Measurements from ENCODE around the gene CRYBA2. TPM values are rescaled to one million over a fixed set of nuclear protein-coding genes. Genes with fewer than 3 reads are reported as not detected.

The CRYBA2 gene
- total and polyA plus RNA-seq, 11 donors = not detected

DNA sequence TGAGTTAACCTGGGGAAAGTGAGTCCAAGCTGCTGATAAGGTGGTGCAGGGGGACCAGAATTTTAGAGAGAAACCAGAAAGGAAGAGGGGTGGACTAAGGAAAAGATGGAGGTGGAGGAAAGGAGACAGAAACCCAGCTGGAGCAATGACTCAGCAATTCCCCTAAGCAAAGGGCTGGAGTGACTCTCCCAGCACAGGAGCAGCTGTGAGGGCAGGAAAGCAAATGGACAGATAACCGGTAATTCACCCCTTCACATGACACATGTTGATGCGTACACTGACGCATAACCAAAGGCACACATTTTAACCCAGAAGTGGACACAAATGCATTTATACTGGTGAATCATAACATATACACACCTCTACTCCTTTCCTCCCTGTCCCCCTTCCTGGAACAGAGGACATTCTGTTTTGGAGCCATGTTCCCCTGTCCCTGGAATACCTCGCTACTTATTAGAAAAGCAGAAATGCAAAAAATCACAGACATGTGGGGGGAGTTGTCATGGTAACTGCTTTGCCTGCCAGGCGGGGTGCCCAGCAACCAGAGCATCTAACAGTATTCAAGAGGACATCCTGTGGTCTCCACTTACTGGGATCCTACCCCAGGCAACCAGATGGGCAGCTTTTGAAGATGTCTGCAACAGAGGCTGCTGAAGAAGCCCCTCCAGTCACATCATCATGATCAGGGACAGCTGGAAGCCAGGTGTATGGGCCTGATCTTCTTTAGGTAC lies 29.0 kb downstream of the CRYBA2 start:
- DNase-seq = no peak
- TF ChIP-seq, protein P1, sequence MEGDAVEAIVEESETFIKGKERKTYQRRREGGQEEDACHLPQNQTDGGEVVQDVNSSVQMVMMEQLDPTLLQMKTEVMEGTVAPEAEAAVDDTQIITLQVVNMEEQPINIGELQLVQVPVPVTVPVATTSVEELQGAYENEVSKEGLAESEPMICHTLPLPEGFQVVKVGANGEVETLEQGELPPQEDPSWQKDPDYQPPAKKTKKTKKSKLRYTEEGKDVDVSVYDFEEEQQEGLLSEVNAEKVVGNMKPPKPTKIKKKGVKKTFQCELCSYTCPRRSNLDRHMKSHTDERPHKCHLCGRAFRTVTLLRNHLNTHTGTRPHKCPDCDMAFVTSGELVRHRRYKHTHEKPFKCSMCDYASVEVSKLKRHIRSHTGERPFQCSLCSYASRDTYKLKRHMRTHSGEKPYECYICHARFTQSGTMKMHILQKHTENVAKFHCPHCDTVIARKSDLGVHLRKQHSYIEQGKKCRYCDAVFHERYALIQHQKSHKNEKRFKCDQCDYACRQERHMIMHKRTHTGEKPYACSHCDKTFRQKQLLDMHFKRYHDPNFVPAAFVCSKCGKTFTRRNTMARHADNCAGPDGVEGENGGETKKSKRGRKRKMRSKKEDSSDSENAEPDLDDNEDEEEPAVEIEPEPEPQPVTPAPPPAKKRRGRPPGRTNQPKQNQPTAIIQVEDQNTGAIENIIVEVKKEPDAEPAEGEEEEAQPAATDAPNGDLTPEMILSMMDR (IDR thresholded peaks at IDR 0.05) = no peak
- TF ChIP-seq POLR2A (IDR thresholded peaks at IDR 0.05) = no peak
- WGBS, 4 donors = 34 to 51% (median 41%) methylated on average over 5 of the region's 5 CpGs
- ATAC-seq = no peak
- Histone ChIP-seq H3K4me3 (no peak overlapping the region), H3K27ac (no peak overlapping the region), H3K4me1 (peaks cover 0 to 18% (median 3%) of the 10 kb centered on the region in 12 donors), H3K27me3 (peaks cover 43 to 83% (median 65%) of the 10 kb centered on the region in 9 donors), H3K9me3 (no peaks in the 10 kb centered on the region), H3K36me3 (no peaks in the 10 kb centered on the region)
- intact Hi-C loops (cut with DNase I) = no loop called here

DNA sequence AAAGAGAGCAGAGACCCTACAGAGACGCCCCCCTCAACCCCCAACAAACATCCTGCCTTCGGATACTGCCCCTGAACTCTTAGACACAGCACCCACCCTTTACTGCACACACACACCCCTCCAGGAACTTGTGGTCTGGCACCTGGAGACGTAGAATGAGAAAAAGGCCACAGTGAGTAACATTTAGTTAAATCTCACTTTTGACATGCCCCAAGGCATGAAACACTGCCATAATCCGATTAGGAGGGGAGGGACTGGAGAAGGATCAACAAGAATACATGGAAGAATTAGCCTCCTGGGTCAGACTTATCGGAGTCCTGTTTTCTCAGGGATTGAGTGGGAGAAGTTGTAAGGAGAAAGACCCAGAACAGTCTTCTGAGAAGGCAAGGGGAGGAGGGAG lies 29.6 kb downstream of the CRYBA2 start:
- H3K27me3 ChIP-seq = peaks cover 44 to 89% (median 71%) of the 10 kb centered on the region in 9 donors

DNA sequence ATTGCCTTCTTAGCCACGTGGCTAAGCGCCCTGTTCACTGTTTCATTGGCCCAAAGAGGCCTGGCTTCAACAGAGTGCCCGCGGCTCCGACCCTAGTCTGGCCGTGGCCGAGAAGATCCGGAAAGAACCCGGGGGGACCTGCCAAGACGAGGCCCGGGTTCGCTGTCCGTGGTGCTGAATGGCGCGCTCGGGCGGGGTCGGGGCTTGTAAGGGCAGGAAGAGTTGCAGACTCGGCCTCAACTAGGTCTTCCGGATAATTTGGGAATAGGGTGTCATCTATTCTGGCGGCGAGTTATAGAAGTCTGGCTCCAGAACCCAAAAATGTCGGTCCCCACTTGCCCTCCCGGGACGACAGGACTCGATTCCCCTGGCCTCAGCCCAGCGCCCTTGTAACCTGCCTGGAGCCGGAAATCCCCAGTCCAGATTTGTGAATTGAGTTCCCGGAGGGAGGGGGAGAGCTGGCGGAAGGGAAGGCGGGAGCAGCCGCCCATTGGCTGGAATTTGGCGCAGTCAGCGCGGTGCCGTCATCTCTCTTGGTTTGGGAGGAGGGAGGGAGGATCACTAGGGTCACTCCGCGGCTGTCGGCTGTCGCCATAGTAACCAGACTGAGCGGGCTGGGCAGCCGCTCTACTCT lies 30.2 kb downstream of the CRYBA2 start:
- TF ChIP-seq, protein P1 (IDR thresholded peaks at IDR 0.05) = no peak
- TF ChIP-seq POLR2A (IDR thresholded peaks at IDR 0.05) = no peak
- 1 to 2% (median 1%) methylated on average over 39 to 42 of the region's 42 CpGs for WGBS, 4 donors
- Histone ChIP-seq H3K27me3 (peaks cover 44 to 95% (median 75%) of the 10 kb centered on the region in 9 donors), H3K4me3 (peak overlapping the region in 3 of 12 donors; percentile 4 to 17 (median 15)), H3K4me1 (peaks cover 0 to 20% (median 3%) of the 10 kb centered on the region in 12 donors), H3K9me3 (no peaks in the 10 kb centered on the region), H3K36me3 (no peaks in the 10 kb centered on the region), H3K27ac (no peak overlapping the region)
- DNase-seq (peak; percentile 41 to 82 (median 72)), ATAC-seq (peak; percentile 30 to 74 (median 52))
- intact Hi-C loops (cut with DNase I) = no loop called here

More for the DNA sequence above, 29.6 kb downstream of the CRYBA2 start:
- Histone ChIP-seq H3K4me1 (peaks cover 0 to 20% (median 3%) of the 10 kb centered on the region in 12 donors), H3K36me3 (no peaks in the 10 kb centered on the region), H3K4me3 (no peak overlapping the region), H3K9me3 (no peaks in the 10 kb centered on the region), H3K27ac (no peak overlapping the region)
- DNase-seq = no peak
- no peak for ATAC-seq
- TF ChIP-seq POLR2A (IDR thresholded peaks at IDR 0.05) = no peak
- TF ChIP-seq, protein P1 (IDR thresholded peaks at IDR 0.05) = no peak
- intact Hi-C loops (cut with DNase I) = no loop called here
- WGBS, 4 donors = 11 to 19% (median 15%) methylated on average over 5 of the region's 5 CpGs
